Uterus (tissue), 4 donors: ENCODE results near the gene GLI1. TPM values are rescaled to one million over a fixed set of nuclear protein-coding genes. Genes with fewer than 3 reads are reported as not detected.
"Not testable (repeated sequence)": the region's sequence is repeated elsewhere in the genome, so short reads cannot be mapped to it uniquely, and the experiment has no call there.

ENCODE experiments used
- DNase-seq, 2 donors: peaks; one replicate each; pipeline ENCODE4 v3.0.0-alpha.2; 2019 to 2020
- H3K27ac ChIP-seq, 2 donors: fragments of 200-600 bp; sonication (generic); 1 replicate in 1 of 2; 2 replicates in 1 of 2; pipeline ENCODE4 v1.5.1; 2016 to 2018
- H3K27me3 ChIP-seq, 2 donors: fragments of 200-600 bp; sonication (generic); one replicate each; pipeline ENCODE4 v1.5.1; 2018 to 2019; ENCODE audit warnings: control low read depth in 1 of 2
- H3K36me3 ChIP-seq, 2 donors: fragments of 200-600 bp; sonication (generic); one replicate each; pipeline ENCODE4 v1.5.1; 2019; ENCODE audit warnings: control low read depth in 1 of 2
- H3K4me1 ChIP-seq, 2 donors: fragments of 200-600 bp; sonication (generic); one replicate each; pipeline ENCODE4 v1.5.1; 2018 to 2019; ENCODE audit warnings: control low read depth in 1 of 2
- H3K4me3 ChIP-seq, 2 donors: fragments of 200-600 bp; sonication (generic); 1 replicate in 1 of 2; 2 replicates in 1 of 2; pipeline ENCODE4 v1.5.1; 2018 to 2019; ENCODE audit warnings: mild to moderate bottlenecking in 1 of 2
- H3K9me3 ChIP-seq, 2 donors: fragments of 200-600 bp; sonication (generic); one replicate each; pipeline ENCODE4 v1.5.1; 2019; ENCODE audit warnings: control low read depth in 1 of 2
- CTCF ChIP-seq, 4 experiments: fragments of 200-600 bp in 2 of 4; fragments of 450-650 bp in 2 of 4; sonication (generic) in 2 of 4; IDR thresholded peaks; one replicate each; pipeline ENCODE4 v1.5.1; 2016 to 2019; ENCODE audit warnings: antibody characterized with exemption in 4 of 4, mild to moderate bottlenecking in 2 of 4, moderate library complexity in 1 of 4
- POLR2A ChIP-seq, 2 donors: fragments of 450-650 bp; IDR thresholded peaks; one replicate each; pipeline ENCODE4 v1.6.1; 2016; ENCODE audit warnings: antibody characterized with exemption in 2 of 2, mild to moderate bottlenecking in 1 of 2, moderate library complexity in 1 of 2
- intact Hi-C: fragments of 100-400 bp; cut with DNase I; formaldehyde crosslinking; loops from one replicate; pipeline ENCODE4 v1.15.1; 2023; ENCODE audit warnings: low total_unique reads
- total RNA-seq, 4 donors: library from RNA; depleted of rRNA in 3 of 4; stranded (reverse); fragments of >200 nt in 3 of 4; gene quantifications; one replicate each; pipeline versions ENCODE4 v1.1.0 to v1.2.4, GENCODE V29; 2014 to 2023
- donor health status: DM: yes; HTN: yes; CAD: no.

The GLI1 gene
- total RNA-seq, 4 donors from 2014 or later: 6.1 to 6.6 TPM; not detected in 2

- Histone ChIP-seq H3K4me1 (no peaks in the 10 kb centered on the region), H3K4me3 (no peak overlapping the region), H3K27ac (no peak overlapping the region), H3K27me3 (no peaks in the 10 kb centered on the region), H3K36me3 (no peaks in the 10 kb centered on the region), H3K9me3 (no peaks in the 10 kb centered on the region)
- intact Hi-C loops: no loop called here
- TF ChIP-seq POLR2A (IDR thresholded peaks at IDR 0.05): no peak
- TF ChIP-seq CTCF (IDR thresholded peaks at IDR 0.05): no peak
- DNase-seq: no peak
These were observed 37.9 kb downstream of the GLI1 start for GRCh38 chr12:57497223-57498131.

- TF ChIP-seq CTCF (IDR thresholded peaks at IDR 0.05): no peak
- H3K4me1 ChIP-seq: no peaks in the 10 kb centered on the region
These were observed 38.5 kb downstream of the GLI1 start for GRCh38 chr12:57498132-57498502.

GRCh38 chr12:57498571-57498970 lies 39.0 kb downstream of the GLI1 start:
- no peak for DNase-seq
- no peak for TF ChIP-seq POLR2A (IDR thresholded peaks at IDR 0.05)
- TF ChIP-seq CTCF (IDR thresholded peaks at IDR 0.05): no peak
- intact Hi-C loops: no loop called here

More at GRCh38 chr12:57498132-57498502, 38.5 kb downstream of the GLI1 start:
- Histone ChIP-seq H3K27me3 (no peaks in the 10 kb centered on the region), H3K36me3 (no peaks in the 10 kb centered on the region), H3K9me3 (no peaks in the 10 kb centered on the region), H3K27ac (no peak overlapping the region), H3K4me3 (no peak overlapping the region)
- no peak for DNase-seq
- intact Hi-C loops: no loop called here

GRCh38 chr12:57500213-57500612 lies 40.6 kb downstream of the GLI1 start:
- Histone ChIP-seq H3K9me3 (no peaks in the 10 kb centered on the region), H3K36me3 (no peaks in the 10 kb centered on the region), H3K27me3 (no peaks in the 10 kb centered on the region), H3K4me1 (no peaks in the 10 kb centered on the region), H3K4me3 (no peak overlapping the region), H3K27ac (no peak overlapping the region)
- DNase-seq: no peak
- TF ChIP-seq CTCF (IDR thresholded peaks at IDR 0.05): no peak
- no peak for TF ChIP-seq POLR2A (IDR thresholded peaks at IDR 0.05)
- intact Hi-C loops: no loop called here

More at GRCh38 chr12:57498571-57498970, 39.0 kb downstream of the GLI1 start:
- Histone ChIP-seq H3K9me3 (no peaks in the 10 kb centered on the region), H3K4me1 (no peaks in the 10 kb centered on the region), H3K27me3 (no peaks in the 10 kb centered on the region), H3K36me3 (no peaks in the 10 kb centered on the region), H3K4me3 (no peak overlapping the region), H3K27ac (no peak overlapping the region)

- H3K4me1 ChIP-seq, H3K27ac ChIP-seq, H3K27me3 ChIP-seq, H3K9me3 ChIP-seq, DNase-seq, H3K4me3 ChIP-seq, H3K36me3 ChIP-seq, intact Hi-C loops: not testable (repeated sequence)
These were observed 42.9 kb downstream of the GLI1 start for GRCh38 chr12:57502311-57502969.

- H3K9me3 ChIP-seq, H3K4me1 ChIP-seq, H3K27ac ChIP-seq, intact Hi-C loops, H3K36me3 ChIP-seq, DNase-seq, H3K27me3 ChIP-seq, H3K4me3 ChIP-seq: not testable (repeated sequence)
These were observed 47.0 kb downstream of the GLI1 start for GRCh38 chr12:57506541-57506940.

- intact Hi-C loops, H3K27me3 ChIP-seq, H3K36me3 ChIP-seq, H3K4me1 ChIP-seq, H3K9me3 ChIP-seq, H3K27ac ChIP-seq, H3K4me3 ChIP-seq, DNase-seq: not testable (repeated sequence)
These were observed 48.2 kb downstream of the GLI1 start for GRCh38 chr12:57507796-57508195.
